HG02943 (cell line): ENCODE measurements around the gene IFITM1.
"Not testable (repeated sequence)": the region's sequence is repeated elsewhere in the genome, so short reads cannot be mapped to it uniquely, and the experiment has no call there.

Experiments
- ATAC-seq: cut with Tn5 transposase; IDR thresholded peaks from one replicate; pipeline ENCODE4 v1.9.1; 2021; ENCODE audit warnings: mild to moderate bottlenecking, low read depth, moderate library complexity; ENCODE audit not compliant: unreplicated experiment

The IFITM1 gene

GRCh38 chr11:282171-282570 lies 31.7 kb upstream of the IFITM1 start:
- no peak for ATAC-seq

GRCh38 chr11:282630-283360 lies 31.0 kb upstream of the IFITM1 start:
- ATAC-seq, result no peak

- ATAC-seq, result no peak
Measured at GRCh38 chr11:283405-284104, 30.3 kb upstream of the IFITM1 start.

GRCh38 chr11:284105-285020 lies 29.5 kb upstream of the IFITM1 start:
- ATAC-seq, result no peak

- ATAC-seq, result no peak
Measured at GRCh38 chr11:285021-285893, 28.6 kb upstream of the IFITM1 start.

- ATAC-seq, result no peak
Measured at GRCh38 chr11:285894-286220, 28.0 kb upstream of the IFITM1 start.

- not testable (repeated sequence) for ATAC-seq
Measured at GRCh38 chr11:286977-287820, 26.6 kb upstream of the IFITM1 start.

GRCh38 chr11:287821-288477 lies 25.9 kb upstream of the IFITM1 start:
- no peak for ATAC-seq

- ATAC-seq, result no peak
Measured at GRCh38 chr11:288478-289397, 25.1 kb upstream of the IFITM1 start, which contains the start of gene PGGHG. TSS of gene PGGHG (plus strand) at chr11:289126. CDS start at chr11:289817, 691 bp downstream.

GRCh38 chr11:289398-289711 lies 24.5 kb upstream of the IFITM1 start:
- ATAC-seq, result no peak

GRCh38 chr11:289712-290620 lies 23.9 kb upstream of the IFITM1 start:
- ATAC-seq, result no peak

- no peak for ATAC-seq
Measured at GRCh38 chr11:290621-291231, 23.1 kb upstream of the IFITM1 start.

- ATAC-seq, result no peak
Measured at GRCh38 chr11:291281-292210, 22.3 kb upstream of the IFITM1 start.

GRCh38 chr11:292211-293121 lies 21.4 kb upstream of the IFITM1 start:
- ATAC-seq, result no peak
